Astrocyte (in vitro differentiated cells and primary cell): Measurements from ENCODE around the gene DENND4C. TPM values are rescaled to one million over a fixed set of nuclear protein-coding genes. Genes with fewer than 3 reads are reported as not detected.

Experiments used
- DNase-seq: peaks from one replicate; pipeline ENCODE4 v3.0.0-alpha.2; 2010; ENCODE audit warnings: low read depth
- FAIRE-seq: peaks from 2 replicates; lab custom pipeline; 2011; peaks lifted over from hg19 to GRCh38; lab: Jason Lieb, UNC
- H2AFZ ChIP-seq: 2 replicates; pipeline ENCODE4 v1.6.0; 2012; ENCODE audit warnings: low read depth, low read length, inconsistent platforms
- H3K27ac ChIP-seq: 2 replicates; pipeline ENCODE4 v1.5.1; 2011; ENCODE audit warnings: low read depth, low read length, inconsistent platforms
- H3K27me3 ChIP-seq: 2 replicates; pipeline ENCODE4 v1.6.0; 2011; ENCODE audit warnings: low read length, inconsistent platforms; ENCODE audit not compliant: insufficient read depth
- H3K36me3 ChIP-seq: 2 replicates; pipeline ENCODE4 v1.5.1; 2011; ENCODE audit warnings: low read length, inconsistent platforms; ENCODE audit not compliant: insufficient read depth
- H3K4me1 ChIP-seq: 2 replicates; pipeline ENCODE4 v1.5.1; 2011; ENCODE audit warnings: low read length, inconsistent platforms; ENCODE audit not compliant: insufficient read depth
- H3K4me2 ChIP-seq: 2 replicates; pipeline ENCODE4 v1.6.0; 2012; ENCODE audit warnings: low read length, inconsistent platforms
- H3K4me3 ChIP-seq: 2 replicates; pipeline ENCODE4 v1.5.1; 2011; ENCODE audit warnings: low read depth, mild to moderate bottlenecking, low read length, inconsistent platforms; ENCODE audit not compliant: insufficient read depth
- H3K79me2 ChIP-seq: 2 replicates; pipeline ENCODE4 v1.6.0; 2012; ENCODE audit warnings: mild to moderate bottlenecking, low read length, inconsistent platforms; ENCODE audit not compliant: insufficient read depth
- H3K9ac ChIP-seq: 2 replicates; pipeline ENCODE4 v1.6.0; 2012; ENCODE audit warnings: mild to moderate bottlenecking, low read length, inconsistent platforms
- H3K9me3 ChIP-seq: 2 replicates; pipeline ENCODE4 v1.5.1; 2012; ENCODE audit warnings: low read depth, mild to moderate bottlenecking, low read length, inconsistent platforms; ENCODE audit not compliant: insufficient read depth
- H4K20me1 ChIP-seq: 2 replicates; pipeline ENCODE4 v1.6.0; 2012; ENCODE audit warnings: low read length, inconsistent platforms; ENCODE audit not compliant: insufficient read depth
- H3K27ac Mint-ChIP-seq: one replicate; pipeline ENCODE4 v1.8.0; 2021; ENCODE audit warnings: mild to moderate bottlenecking, mixed read lengths; ENCODE audit not compliant: unreplicated experiment
- H3K27me3 Mint-ChIP-seq: one replicate; pipeline ENCODE4 v1.8.0; 2021; ENCODE audit warnings: low read depth, mixed read lengths; ENCODE audit not compliant: unreplicated experiment
- H3K36me3 Mint-ChIP-seq: one replicate; pipeline ENCODE4 v1.8.0; 2021; ENCODE audit warnings: low read depth, mixed read lengths; ENCODE audit not compliant: unreplicated experiment
- H3K4me1 Mint-ChIP-seq: one replicate; pipeline ENCODE4 v1.8.0; 2021; ENCODE audit warnings: low read depth, mixed read lengths; ENCODE audit not compliant: unreplicated experiment
- H3K4me3 Mint-ChIP-seq: one replicate; pipeline ENCODE4 v1.8.0; 2021; ENCODE audit warnings: mild to moderate bottlenecking, moderate library complexity, mixed read lengths; ENCODE audit not compliant: unreplicated experiment
- H3K9me3 Mint-ChIP-seq: one replicate; pipeline ENCODE4 v1.8.0; 2021; ENCODE audit warnings: mild to moderate bottlenecking, mixed read lengths; ENCODE audit not compliant: unreplicated experiment
- CTCF ChIP-seq: IDR thresholded peaks from 2 replicates; pipeline ENCODE4 v1.5.1; 2011; ENCODE audit warnings: low read depth, mild to moderate bottlenecking, inconsistent platforms, low read length, moderate library complexity; ENCODE audit not compliant: insufficient read depth
- EZH2 ChIP-seq: IDR thresholded peaks from 2 replicates; pipeline ENCODE4 v1.6.1; 2012; ENCODE audit warnings: mild to moderate bottlenecking, low read length, inconsistent platforms; ENCODE audit not compliant: insufficient read depth
- total RNA-seq: library from RNA; stranded (reverse); gene quantifications from 2 replicates; pipeline ENCODE4 v1.2.1, GENCODE V29; 2021

The DENND4C gene
- total RNA-seq, 1 donor from 2014 or later = 19.6 TPM

GRCh38 chr9:19420877-19421276 lies 190.4 kb downstream of the DENND4C start:
- H3K4me3 Mint-ChIP-seq = no peak overlapping the region
- Histone ChIP-seq H3K27ac (no peak overlapping the region), H3K4me1 (no peaks in the 10 kb centered on the region), H3K79me2 (no peaks in the 10 kb centered on the region), H3K27me3 (no peaks in the 10 kb centered on the region), H3K9me3 (no peaks in the 10 kb centered on the region), H4K20me1 (no peaks in the 10 kb centered on the region), H3K36me3 (no peaks in the 10 kb centered on the region), H3K9ac (no peak overlapping the region), H3K4me2 (no peak overlapping the region), H2AFZ (no peak overlapping the region), H3K4me3 (no peak overlapping the region)
- no peak for FAIRE-seq
- H3K27me3 Mint-ChIP-seq = no peaks in the 10 kb centered on the region
- no peak for TF ChIP-seq EZH2
- no peak for TF ChIP-seq CTCF
- peaks cover 9% of the 10 kb centered on the region for H3K4me1 Mint-ChIP-seq
- no peaks in the 10 kb centered on the region for H3K36me3 Mint-ChIP-seq
- H3K9me3 Mint-ChIP-seq = peaks cover 2% of the 10 kb centered on the region
- no peak for DNase-seq
- no peak overlapping the region for H3K27ac Mint-ChIP-seq

Other genes starting within 250 kb of the DENND4C start
- gene SAXO1, start 197.5 kb upstream of the DENND4C start, total RNA-seq = 0.10 TPM in 1 of 2 replicates, not detected in the other
- 81.8 and 85.0 TPM in 2 replicates for gene RRAGA, start 181.3 kb upstream of the DENND4C start, total RNA-seq
- gene HAUS6, start 127.8 kb upstream of the DENND4C start, total RNA-seq = 13.7 and 16.0 TPM in 2 replicates
- 13.1 and 14.4 TPM in 2 replicates for gene PLIN2, start 103.2 kb upstream of the DENND4C start, total RNA-seq
- gene RPS6, start 149.5 kb downstream of the DENND4C start, total RNA-seq = 1,222 and 1,430 TPM in 2 replicates
- gene ACER2, start 178.3 kb downstream of the DENND4C start, total RNA-seq = 6.0 and 7.4 TPM in 2 replicates